Activated CD4-positive, alpha-beta T cell treated with anti-CD3 and anti-CD28 coated beads for 1 hour (primary cell): ENCODE measurements around the gene GTPBP4.

Source experiments
- DNase-seq: peaks from one replicate; pipeline ENCODE4 v3.0.0-alpha.2; 2020

Gene GTPBP4

DNA sequence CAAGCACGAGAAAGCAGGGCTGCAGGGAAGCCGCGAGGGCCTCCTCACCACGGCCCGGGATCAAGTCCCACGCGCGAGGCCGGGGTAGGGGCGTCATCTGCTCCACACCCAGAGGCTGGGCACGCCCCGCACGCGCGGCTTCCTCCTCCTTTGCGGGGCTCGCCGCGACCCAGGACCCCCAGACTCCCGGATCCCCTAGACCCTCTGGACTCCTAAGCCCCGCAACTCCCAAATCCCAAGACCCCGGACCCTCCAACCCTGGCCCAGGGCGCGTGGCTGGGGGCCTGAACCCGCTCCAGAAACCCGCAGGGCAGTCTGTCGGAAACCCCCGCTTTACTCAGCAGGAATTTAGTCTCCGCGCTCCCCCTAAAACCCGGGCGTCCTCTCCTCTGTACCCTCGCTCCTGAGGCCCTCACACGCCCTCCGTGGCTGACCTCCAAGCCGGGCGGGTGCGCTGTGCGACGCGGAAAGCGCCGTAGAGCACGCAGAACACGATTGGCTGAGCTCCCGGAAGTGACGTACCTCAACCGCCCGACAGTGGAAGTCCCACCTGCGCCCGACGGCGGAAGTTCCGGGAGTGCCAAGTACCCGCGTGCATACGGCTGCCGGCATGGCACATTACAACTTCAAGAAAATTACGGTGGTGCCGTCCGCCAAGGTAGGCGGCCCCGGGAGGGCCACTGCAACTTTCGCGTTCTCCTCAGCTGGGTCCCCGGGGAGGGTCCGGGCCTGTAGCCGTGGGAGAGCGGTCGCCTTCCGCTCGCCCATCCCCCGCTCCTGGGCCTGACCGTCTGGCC is at the start of gene GTPBP4:
Gene GTPBP4 (plus strand): TSS at position 565 of the 797 bp plus-strand sequence. CDS start 46 bp downstream, at position 611.
- peak; percentile 95 for DNase-seq

DNA sequence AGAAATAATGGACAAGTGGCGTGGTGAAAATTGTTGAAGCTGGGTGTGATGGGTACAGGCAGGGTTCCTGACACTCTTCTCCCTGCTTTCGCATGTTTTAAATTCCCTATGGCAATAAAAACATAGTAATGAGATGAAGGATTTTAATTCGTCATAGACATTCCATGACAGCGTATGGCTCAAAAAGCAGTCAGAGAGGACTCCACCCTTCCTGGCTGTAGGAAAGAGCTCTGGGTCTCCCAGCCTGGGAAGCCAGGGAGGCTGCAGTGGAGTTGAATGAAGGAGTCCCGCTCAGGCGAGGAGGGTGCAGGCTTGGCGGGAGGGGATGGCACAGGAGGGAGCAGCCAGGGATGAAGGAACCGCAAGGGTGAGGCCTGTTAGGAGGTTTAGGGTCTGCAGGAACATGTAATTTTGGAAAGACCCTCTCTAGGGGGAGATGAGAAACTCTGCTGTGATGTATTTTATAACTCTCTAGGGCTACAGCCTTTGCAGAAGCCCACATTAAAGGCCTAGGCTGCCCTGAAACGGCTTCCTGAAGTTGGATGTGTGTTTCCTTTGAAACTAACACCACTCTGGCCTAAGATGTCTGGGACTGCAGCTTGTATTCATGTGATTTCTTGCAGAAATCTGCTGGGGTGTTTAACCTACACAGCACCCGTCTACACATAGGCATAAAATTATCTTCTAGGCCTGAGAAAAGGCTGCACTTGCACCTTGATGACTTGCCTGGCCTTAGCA is 49.1 kb upstream of the GTPBP4 start:
- DNase-seq: no peak

DNA sequence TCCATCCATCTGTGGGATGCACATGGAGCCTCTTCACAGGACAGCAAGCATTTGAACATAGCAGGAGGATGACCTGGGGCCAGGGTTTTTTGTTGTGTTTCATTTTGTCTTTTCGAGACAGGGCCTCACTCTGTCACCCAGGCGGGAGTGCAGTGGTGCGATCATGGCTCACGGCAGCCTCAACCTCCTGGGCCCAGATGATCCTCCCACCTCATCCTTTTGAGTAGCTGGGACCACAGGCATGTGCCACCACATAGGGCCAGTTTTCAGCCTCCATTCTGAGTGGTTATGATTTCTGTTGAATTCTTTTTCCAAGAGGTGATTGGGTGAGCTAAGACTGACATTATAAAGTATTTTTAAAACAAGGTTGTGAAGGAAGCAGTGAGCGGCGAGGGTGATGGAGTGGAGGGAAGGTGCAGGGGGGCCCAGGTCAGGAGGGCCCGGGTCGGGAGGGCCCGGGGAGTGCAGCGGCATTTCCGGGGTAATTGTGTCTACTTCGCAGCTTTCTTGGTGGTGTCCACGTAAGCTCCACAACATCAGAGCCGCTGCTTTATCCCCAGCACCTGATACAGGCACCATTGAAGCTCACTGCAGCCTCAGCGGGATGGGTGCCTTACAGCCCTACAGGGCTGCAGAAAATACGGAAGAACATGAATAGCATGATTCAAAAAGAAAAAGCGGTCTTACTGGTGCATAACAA is 44.8 kb upstream of the GTPBP4 start:
- no peak for DNase-seq

DNA sequence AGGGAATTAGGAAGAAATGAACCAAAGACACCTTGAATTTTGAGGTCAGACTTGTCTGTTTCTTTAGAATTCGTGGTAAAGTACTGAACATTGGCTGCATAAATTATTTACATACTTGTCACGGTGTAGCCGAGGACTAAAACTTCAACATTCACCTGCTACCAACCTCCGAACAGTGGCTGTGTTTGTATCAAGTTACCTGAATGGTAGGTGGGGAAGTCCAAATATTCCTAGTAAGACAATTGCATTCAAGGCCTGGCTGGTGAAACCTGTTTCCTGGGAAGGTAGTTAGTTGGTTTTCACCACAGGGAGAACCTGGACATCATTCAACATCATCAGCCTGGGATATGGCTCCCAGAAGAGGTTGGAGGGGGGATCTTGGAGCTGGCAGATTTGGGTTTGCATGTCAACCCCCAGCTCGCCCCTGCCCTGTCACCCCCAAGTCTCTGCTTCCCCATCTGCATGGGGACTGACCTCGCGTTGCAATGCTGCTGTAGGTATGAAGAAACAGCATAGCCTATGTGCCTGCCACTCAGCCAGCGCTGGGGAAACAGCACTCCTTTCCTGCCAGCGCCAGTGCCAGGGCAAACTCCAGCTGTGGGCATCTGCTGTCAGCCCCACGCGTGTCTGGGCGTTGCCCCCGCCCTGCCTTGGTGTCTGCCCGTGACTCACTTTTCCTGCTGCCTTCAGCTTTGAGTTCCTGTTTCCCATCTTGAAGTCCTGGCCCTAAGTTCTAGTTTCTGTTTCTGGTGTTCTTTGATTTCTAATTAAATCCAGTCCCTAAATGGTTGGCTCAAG is 44.0 kb upstream of the GTPBP4 start:
- DNase-seq: peak; percentile 46

DNA sequence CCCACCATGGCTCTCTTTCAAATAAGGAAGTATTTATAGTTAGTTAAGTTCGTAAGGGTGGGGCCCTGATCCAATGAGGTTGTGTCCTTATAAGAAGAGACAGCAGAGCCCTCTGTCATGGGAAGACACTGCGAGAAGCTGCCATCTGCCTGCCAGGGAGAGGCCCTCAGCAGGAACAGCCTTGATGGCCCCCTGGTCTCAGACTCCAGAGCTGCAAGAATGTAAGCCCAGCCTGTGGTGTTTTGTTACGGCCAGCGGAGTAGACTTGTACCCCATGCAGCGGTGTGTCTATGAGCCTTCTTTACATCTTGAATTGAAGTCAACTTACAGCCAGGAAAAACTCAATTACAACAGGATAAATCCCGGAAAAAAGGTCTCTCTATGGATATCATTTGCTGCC is 42.5 kb upstream of the GTPBP4 start:
- DNase-seq: no peak

DNA sequence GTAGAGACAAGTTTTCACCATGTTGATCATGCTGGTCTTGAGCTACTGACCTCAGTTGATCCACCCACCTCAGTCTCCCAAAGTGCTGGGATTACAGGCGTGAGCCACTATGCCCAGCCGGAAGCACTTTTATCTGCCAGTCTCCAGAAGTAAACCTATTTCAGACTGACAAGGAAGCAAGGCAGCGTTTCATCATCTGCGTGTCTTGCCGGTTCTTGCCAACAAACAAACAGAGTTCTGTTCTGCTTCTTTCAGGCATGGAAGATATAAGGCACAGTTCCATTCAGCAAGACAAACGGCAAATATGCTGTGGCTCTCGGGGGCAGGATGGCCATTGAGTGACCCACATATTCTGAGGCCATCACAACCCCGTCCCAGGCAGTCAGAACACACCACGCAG is 41.2 kb upstream of the GTPBP4 start:
- DNase-seq: no peak

DNA sequence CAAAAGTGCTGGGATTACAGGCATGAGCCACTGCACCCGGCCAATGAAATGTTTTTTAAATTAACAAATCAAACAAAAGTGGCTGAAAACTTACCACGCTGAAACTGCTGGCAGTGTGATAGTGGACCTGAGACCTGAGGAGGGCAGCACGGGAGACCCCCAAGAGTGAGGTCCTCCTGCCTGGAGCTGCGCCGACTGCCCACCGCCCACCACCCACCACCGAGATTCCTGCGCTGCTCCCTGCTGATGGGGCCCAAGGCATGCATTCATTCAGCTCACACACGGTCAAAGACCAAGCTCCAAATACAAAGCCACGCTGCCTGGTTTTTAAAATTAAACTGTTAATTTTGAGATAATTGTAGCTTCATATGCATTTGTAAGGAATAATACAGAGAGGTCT is 40.4 kb upstream of the GTPBP4 start:
- DNase-seq: no peak

DNA sequence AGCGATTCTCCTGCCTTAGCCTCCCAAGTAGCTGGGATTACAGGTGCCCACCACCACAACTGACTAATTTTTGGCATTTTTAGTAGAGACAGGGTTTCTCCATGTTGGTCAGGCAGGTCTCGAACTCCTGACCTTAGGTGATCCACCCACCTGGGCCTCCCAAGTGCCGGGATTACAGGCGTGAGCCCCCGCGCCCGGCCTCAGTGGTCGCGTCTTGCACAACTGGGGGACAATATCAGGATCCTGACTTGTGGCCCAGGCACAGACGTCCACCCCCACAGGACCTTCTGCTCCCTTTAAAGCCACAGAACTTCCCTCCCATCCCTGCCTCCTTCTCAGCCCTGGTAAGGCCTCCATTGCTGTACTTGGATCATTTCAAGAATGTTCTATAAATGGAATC is 39.9 kb upstream of the GTPBP4 start:
- DNase-seq: no peak

DNA sequence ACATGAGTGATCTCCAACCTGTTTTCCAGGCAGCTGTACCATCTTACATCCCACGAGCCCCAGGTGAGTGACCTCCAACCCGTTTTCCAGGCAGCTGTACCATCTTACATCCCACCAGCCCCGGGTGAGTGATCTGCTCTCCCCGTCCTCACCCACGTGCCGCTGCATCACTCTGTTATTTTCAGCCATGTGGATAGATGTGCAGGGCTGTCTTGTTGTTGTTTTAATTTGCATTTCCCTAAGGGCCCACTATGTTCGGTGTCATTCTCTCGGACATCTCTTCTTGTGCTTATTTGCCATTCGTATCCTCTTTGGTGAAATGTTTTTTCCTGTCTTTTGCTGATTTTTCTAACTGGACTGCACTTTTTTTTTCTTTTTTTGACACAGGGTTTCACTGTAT is 38.8 kb upstream of the GTPBP4 start:
- no peak for DNase-seq

DNA sequence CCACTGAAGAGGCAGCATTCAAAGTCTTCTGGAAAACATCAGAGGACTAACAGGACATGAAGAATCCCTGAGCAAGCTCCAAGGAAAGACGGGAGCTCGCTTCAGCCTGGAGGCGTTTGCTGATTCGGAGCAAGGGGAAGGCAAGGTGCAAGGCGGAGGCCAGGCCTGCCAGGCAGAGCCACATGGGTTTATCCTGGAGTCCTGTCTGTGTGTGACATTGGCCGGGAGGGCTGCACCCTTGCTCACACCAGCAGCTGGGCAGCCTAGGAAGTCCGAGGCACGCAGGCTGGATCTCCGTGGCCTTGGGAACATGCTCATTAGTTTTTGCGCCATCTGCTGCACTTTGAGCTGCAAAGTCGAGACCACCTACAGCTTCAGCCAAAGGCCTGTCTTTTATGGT is 34.4 kb upstream of the GTPBP4 start:
- DNase-seq: no peak

DNA sequence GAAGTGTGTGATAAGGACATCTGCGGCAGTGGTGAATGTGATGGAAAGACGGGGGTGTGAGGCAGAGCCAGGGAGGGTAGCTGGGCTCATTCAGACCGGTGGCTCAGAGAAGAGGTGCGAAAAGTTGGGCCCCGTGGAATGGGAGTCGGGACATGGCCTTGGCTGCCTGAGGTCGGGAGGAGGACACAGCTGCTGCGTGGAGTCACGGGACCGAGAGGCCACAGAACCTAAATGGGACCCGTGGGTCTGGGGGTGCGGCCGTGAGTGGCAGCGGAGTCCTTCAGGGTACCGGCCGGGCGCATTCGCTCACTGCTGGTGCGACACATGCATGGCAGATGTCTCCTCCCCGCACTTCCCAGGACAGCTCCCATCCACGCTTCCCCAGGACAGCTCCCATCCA is 33.8 kb upstream of the GTPBP4 start:
- DNase-seq: no peak

DNA sequence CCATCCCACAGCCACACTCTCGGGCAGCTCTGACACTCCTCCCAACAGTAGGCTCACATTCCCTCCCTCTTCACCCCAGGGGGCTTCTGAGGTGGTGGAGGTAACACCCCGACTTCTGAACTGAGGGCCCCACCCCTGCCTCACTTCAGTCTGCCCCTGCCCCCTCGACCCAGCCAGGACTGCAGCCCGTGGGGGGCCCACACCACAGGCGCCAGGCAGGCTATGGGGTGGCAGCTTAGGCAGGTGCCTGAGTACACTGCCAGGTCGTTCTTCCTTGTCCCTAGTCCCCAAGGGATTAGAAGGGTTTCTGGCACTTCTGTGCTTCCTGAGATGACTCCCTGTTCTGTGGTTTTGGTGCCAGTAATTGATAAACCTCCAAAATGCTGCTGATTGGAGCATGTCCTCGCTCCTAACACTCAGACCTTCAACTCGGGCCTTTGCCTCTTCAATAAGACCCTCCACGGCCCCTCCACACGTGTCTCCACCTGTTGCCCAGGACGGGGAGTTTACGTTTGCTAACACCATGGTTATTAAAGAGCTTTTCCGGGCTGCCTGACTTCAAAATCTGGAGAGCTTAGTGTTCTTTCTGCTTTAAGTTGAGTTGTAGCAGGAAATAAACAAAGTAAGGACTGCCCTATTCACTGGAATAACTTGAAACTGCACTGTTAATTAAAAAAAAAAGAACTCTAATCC is 33.0 kb upstream of the GTPBP4 start:
- no peak for DNase-seq

DNA sequence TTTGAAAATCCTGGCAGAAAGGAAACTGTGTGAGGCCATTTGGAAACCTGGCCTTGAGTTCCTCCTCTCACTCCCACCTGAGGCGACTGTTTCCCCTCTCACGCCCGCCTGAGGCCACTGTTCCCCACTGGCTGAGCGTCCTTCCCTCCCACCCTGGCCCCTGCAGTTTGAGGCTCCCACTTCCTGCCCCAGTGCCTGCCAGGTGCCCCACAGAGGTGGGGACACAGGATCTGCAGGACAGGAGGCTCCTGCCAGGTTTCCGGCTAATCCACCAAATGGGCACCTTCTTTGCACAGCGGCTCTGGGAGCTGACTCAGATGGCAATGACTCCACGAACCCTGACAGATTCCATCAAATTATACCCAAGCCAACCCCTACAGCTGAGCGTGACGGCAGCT is 32.4 kb upstream of the GTPBP4 start:
- no peak for DNase-seq

DNA sequence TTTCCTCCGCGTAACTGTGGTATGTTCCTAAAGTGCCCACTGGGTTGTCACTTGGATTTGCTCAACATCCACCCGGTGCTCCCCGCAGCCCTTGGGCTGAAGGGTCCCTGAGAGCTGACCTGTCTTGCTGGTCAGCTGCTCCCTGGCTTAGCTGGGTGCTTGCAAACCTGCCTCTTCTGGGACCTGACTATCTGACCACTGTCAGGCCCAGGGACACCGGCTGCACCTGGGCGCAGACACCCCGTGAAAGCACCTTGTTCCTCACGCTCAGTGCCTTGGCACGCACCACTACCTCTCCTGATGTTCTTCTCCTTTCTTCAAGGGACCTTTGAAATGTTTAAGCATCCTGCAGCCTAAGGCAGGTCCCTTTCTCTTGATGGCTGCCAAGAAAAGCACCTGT is 30.1 kb upstream of the GTPBP4 start:
- no peak for DNase-seq

DNA sequence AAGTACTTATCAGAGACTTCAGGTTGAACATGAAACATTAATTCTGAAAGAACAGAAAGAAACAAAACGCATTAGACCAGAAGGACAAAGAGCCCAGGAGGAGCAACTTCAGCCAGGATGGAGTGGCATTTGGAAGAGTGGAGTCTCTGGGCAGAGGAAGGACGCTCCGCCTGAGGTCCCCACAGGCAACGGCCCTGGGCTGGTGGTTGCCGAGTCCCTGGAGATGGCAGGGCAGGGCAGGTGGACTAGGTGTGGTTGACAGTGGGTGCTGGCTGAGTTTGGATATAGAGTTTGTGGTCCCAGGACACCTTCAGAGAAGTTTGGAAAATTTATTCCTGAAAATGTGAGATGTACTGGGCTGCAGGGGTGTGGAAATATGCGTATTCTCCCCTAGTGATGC is 29.4 kb upstream of the GTPBP4 start:
- DNase-seq: no peak

DNA sequence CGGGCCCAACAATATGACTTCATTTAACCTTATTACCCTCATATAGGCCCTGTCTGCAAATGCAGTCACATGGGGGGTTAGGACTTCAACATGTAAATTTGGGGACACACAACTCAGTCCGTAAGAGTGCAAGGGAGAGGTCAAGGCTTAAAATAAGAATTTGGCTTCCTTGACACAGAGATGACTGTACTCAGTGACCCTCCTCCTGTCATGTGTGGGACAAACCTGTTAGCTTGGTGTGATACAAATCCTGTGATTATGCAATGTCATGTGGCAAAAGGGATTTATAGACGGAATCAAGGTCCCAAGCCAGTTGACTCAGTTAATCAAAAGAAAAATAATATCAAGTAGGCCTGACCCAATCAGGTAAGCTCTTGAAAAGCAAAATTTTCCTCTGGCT is 25.9 kb upstream of the GTPBP4 start:
- DNase-seq: no peak

DNA sequence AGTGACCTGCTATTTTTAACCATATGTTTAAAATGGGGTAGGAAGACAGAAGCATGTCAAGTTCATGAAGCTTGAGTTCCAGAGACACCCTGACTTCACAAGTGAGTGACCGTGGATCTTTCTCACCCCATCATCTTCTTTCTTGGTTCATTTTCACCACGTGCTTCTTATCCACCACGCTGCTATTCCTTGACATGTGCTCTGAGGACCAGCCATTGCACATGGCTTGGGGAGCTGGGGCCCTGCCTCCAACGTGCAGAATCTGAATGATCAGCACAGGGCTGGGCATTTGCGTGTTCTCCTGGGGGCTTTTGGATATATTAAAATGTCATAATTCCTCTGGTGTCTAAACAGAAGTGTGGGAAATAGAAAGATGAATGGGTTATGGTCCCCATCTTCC is 25.0 kb upstream of the GTPBP4 start:
- no peak for DNase-seq

DNA sequence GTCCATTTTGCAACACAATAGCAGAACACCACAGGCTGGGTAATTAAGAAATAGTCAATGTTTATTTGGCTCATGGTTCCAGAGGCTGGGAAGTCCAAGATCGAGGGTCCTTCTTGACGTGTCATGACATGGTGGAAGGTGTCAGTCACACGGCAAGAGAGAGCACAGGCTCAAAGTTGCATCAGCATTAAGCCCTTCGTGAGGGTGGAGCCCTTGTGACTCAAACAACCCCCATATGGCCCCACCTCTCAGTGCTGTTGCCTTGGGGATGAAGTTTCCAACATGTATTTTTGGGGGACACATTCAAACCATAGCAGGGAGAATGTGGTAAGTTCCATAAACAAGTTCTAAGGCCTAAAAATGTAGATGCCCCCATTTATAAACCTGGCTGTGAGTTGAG is 24.6 kb upstream of the GTPBP4 start:
- DNase-seq: no peak

DNA sequence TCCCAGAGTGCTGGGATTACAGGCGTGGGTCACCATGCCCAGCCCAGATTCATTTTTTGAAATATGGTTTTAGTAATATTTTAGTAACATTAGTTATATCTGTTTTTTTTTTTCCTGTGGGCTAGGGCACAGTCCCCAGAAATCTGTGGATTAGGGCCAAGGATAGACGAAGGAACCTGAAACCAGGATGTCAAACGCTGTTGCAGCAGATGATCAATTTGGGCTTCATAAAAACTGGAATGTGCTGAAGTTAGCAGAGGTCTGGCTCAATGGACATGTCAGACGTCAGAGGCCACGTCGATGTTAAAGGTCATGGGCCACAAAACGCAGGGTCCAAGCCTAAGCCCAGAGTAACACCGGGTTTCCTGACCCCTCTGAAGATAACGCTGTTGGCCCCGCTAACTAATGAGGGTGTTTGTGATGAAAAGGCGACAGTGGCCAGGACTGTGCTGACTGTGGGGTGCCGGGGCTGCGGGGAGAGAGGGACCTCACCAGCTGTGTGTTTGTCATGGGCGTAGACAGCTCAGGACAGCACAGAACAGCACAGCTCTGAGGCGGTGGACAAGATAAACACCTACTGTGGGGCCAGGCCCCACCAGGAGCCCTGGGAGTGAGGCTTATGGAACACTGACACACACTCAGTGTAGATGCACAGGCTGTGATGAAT is 23.8 kb upstream of the GTPBP4 start:
- no peak for DNase-seq

DNA sequence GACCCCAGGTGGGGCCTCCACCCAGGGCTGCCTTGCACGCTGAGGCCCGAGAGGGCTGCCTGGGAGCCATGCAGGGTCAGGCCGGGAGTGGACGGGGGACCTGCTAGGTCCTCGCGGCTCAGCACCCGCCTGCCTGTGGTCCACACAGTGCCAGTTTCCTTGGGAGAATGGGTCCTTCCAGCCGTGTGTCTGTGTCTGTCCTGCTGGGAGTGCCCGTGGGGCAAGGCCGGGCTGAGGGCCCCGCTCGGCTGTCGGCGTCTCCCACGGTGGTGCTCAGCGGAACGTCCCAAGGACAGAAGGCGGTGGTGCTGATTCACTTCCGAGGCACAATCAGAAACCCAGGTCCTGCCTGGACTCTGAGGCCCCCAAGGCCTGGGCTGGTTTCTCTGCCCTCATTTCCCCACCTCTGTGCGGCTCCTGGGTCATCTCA is 23.2 kb upstream of the GTPBP4 start:
- no peak for DNase-seq

DNA sequence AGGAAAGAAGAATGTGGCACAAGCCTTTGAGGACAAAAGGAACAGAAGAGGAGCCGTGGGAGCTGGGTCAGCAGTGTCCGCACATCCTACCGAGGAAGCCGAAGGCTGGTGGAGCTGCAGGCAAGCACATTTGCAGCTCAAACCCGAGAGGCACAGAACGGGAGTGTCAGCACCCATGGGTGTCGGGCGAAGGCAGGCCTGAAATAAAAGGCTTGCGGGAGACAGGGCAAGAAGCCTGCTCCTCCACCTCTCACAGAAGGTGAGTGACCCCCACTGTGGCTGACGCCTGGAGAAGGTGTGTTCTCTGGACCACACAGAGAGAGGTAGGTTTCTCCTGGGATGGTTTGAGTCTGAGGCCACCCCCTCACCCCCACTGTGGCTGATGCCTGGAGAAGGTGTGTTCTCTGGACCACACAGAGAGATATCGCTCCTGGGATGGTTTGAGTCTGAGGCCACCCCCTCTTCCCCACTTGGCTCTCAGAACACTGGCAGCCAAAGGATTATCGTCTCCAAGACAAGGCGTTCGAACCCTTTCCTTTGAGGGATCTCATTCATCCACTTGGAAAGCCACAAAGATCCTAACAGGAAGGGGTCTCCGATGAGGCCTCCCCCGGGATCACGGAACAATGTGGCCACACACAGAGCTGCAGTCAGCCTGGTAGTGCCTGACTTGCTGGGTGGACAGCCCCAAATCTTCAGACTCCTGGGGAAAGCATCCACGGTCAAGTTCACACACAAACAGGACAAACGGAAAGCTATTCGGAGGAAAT is 21.6 kb upstream of the GTPBP4 start:
- no peak for DNase-seq
